Central memory CD8-positive, alpha-beta T cell (primary cell): ENCODE results near the gene HACD2.
A peak's percentile ranks its signal among the peaks of the same experiment; 100 is the strongest.

ENCODE experiments used
- ATAC-seq: fragments of 150-1000 bp; cut with Tn5 transposase; replicated peaks from 2 replicates; pipeline ENCODE4 v1.10.0; 2022; ENCODE audit warnings: mild to moderate bottlenecking, moderate FRiP score, moderate number of reproducible peaks; ENCODE audit not compliant: poor library complexity, severe bottlenecking; ENCODE audit errors: extremely low read depth
- DNase-seq, 2 donors: peaks; one replicate each; pipeline ENCODE4 v3.0.0; 2021; ENCODE audit warnings: low spot score in 2 of 2
- H3K27ac Mint-ChIP-seq: one replicate; pipeline ENCODE4 v1.8.0; 2022; ENCODE audit warnings: low read depth, mild to moderate bottlenecking, moderate library complexity, mixed read lengths
- H3K27me3 Mint-ChIP-seq: one replicate; pipeline ENCODE4 v1.8.0; 2022; ENCODE audit warnings: mixed read lengths
- H3K36me3 Mint-ChIP-seq: one replicate; pipeline ENCODE4 v1.8.0; 2022; ENCODE audit warnings: mild to moderate bottlenecking, moderate library complexity, mixed read lengths; ENCODE audit not compliant: insufficient read depth
- H3K4me1 Mint-ChIP-seq: one replicate; pipeline ENCODE4 v1.8.0; 2022; ENCODE audit warnings: mixed read lengths
- H3K4me3 Mint-ChIP-seq: one replicate; pipeline ENCODE4 v1.8.0; 2022; ENCODE audit warnings: mild to moderate bottlenecking, moderate library complexity, mixed read lengths
- H3K9me3 Mint-ChIP-seq: one replicate; pipeline ENCODE4 v1.8.0; 2022; ENCODE audit warnings: mixed read lengths

Gene HACD2

DNA sequence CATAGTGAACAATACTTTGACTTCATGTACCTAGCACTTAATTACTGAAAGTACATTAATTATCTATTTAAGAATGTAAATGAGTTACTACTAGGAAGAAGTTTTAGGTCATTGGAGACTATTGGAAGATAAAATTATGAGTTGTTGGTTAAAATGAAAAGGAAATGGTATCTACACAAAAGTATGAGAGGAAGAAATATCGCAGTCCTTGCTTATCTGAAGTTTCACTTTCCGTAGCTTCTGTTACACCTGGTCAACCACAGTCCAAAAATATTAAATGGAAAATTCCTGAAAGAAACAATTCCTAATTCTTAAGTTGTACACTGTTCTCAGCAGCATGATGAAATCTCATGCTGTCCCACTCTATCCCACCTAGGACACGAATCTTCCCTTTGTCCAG lies 57.8 kb downstream of the HACD2 start:
- Mint-ChIP-seq H3K9me3 (no peaks in the 10 kb centered on the region), H3K4me3 (no peak overlapping the region), H3K4me1 (peaks cover 60% of the 10 kb centered on the region), H3K27ac (peak overlapping the region; percentile 51), H3K27me3 (no peaks in the 10 kb centered on the region), H3K36me3 (peaks cover 12% of the 10 kb centered on the region)
- DNase-seq (no peak), ATAC-seq (no peak)

DNA sequence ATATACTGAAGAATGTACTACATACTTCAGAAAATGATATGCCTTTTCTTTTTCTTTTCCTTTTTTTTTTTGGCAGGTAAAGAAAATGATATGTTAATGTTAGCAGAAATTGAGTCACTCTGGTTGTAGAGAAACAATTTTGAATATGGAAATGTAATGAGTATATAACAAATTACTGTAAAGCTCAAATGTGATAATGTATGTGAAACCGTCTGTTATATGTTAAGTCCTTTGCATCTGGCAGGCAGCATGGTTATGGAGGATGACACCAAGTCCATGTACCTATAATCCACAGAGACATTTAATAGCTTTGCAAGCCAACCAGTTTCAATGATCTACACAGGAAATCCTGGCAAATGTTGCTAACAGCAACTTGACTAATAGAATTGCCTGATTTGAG lies 58.4 kb downstream of the HACD2 start:
- H3K9me3 Mint-ChIP-seq: no peaks in the 10 kb centered on the region
- H3K4me3 Mint-ChIP-seq: no peak overlapping the region
- ATAC-seq (no peak), DNase-seq (no peak)
- H3K4me1 Mint-ChIP-seq: peaks cover 64% of the 10 kb centered on the region
- H3K36me3 Mint-ChIP-seq: peaks cover 12% of the 10 kb centered on the region
- no peaks in the 10 kb centered on the region for H3K27me3 Mint-ChIP-seq
- H3K27ac Mint-ChIP-seq: peak overlapping the region; percentile 51

DNA sequence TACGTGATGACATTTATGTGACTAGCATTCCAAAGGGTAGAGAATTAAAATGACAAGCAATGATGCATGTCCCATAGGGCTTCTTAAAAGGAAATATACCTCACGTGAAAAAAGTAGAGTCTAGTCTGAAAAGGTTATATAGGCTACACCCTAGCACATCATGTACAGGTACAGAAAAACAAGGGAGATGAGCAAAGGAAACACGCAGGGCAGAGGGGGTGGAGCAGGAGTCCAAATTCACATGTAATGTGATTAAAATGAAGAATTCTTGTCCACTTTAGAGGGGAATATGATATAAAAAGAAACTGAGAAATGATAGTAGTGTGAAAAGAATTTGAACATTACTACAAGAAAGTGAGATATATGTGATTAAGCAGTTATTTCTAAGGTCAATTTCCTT lies 59.4 kb downstream of the HACD2 start:
- H3K9me3 Mint-ChIP-seq: no peaks in the 10 kb centered on the region
- no peak for ATAC-seq
- DNase-seq: no peak
- H3K36me3 Mint-ChIP-seq: peaks cover 12% of the 10 kb centered on the region
- no peak overlapping the region for H3K4me3 Mint-ChIP-seq
- H3K27ac Mint-ChIP-seq: no peak overlapping the region
- H3K4me1 Mint-ChIP-seq: peaks cover 75% of the 10 kb centered on the region
- no peaks in the 10 kb centered on the region for H3K27me3 Mint-ChIP-seq

DNA sequence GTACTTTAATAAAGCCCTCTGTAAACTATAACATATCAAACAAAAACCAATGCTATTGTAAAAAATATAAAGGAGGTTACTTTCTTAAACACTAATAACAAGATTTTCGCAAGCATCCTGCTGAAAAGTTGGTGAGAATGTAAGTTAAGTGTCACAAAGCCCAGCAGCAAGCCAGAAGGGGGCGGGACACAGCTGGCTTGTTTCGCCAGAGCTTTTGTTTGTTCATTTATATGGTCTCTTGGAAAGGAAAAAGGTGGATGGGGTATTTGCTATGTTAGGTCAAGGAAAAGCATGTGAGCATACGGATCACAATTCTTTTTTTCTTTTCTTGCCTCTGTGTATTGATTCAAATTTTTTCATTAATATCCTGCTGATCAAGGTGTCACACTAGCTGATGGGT lies 59.9 kb downstream of the HACD2 start:
- Mint-ChIP-seq H3K4me3 (no peak overlapping the region), H3K36me3 (peaks cover 12% of the 10 kb centered on the region), H3K27ac (no peak overlapping the region), H3K9me3 (no peaks in the 10 kb centered on the region), H3K4me1 (peaks cover 75% of the 10 kb centered on the region), H3K27me3 (no peaks in the 10 kb centered on the region)
- no peak for DNase-seq
- no peak for ATAC-seq

DNA sequence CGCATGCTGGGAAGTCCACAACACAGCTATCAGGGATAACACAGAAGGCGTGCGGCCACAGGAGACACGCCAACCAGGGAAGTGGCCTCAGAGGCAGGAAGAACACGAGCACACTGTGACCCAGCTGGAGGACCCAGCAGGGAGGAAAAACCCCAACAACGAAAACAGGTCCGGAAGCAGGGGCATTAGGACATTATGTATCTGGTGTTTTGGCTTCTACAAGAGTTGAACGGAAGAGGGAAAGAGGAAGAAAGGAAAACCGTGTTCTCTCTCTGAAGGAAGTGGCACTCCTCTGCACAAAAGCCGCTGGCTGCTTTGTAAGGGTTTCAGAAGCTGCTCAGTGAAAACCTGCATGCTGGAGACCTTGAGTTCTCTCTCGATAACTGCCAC lies 61.8 kb downstream of the HACD2 start:
- ATAC-seq (no peak), DNase-seq (no peak)
- H3K4me3 Mint-ChIP-seq: peak overlapping the region; percentile 33
- peaks cover 12% of the 10 kb centered on the region for H3K36me3 Mint-ChIP-seq
- H3K4me1 Mint-ChIP-seq: peaks cover 89% of the 10 kb centered on the region
- H3K9me3 Mint-ChIP-seq: no peaks in the 10 kb centered on the region
- peak overlapping the region; percentile 87 for H3K27ac Mint-ChIP-seq
- no peaks in the 10 kb centered on the region for H3K27me3 Mint-ChIP-seq

DNA sequence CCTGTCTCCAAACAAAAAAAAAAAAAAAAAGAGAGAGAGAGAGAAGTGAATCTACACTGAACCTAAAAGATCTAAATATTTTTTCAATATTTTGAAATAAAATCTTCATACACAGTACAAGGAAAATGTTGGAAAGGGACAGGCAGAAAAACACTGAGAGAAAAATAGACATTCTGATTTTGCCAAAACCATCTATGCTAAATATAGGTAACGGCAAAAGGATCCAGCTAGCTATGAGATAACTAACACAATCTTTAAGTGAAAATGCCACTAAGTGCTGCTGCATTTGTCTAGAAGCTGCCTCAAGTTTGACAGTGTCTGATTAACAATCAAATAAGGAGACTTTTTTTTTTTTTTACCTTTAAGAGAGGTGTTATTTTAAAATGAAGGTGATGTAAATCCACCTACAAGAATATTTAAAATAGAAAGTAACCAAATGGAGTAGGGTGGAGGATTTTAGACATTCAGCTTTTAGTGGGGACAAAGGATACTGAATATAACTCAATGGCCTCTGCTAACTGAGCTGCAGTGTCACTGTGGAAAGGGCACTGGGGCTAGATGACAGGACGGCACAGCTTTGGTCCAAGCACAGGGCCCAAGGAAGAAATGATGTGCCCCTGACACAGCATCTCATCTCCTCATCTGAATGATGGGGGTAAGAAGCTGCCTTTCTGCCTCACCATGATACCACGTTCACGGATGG lies 62.4 kb downstream of the HACD2 start:
- Mint-ChIP-seq H3K27me3 (no peaks in the 10 kb centered on the region), H3K27ac (peak overlapping the region; percentile 87), H3K36me3 (peaks cover 10% of the 10 kb centered on the region), H3K4me3 (peak overlapping the region; percentile 33), H3K9me3 (no peaks in the 10 kb centered on the region), H3K4me1 (peaks cover 84% of the 10 kb centered on the region)
- ATAC-seq (no peak), DNase-seq (no peak)

DNA sequence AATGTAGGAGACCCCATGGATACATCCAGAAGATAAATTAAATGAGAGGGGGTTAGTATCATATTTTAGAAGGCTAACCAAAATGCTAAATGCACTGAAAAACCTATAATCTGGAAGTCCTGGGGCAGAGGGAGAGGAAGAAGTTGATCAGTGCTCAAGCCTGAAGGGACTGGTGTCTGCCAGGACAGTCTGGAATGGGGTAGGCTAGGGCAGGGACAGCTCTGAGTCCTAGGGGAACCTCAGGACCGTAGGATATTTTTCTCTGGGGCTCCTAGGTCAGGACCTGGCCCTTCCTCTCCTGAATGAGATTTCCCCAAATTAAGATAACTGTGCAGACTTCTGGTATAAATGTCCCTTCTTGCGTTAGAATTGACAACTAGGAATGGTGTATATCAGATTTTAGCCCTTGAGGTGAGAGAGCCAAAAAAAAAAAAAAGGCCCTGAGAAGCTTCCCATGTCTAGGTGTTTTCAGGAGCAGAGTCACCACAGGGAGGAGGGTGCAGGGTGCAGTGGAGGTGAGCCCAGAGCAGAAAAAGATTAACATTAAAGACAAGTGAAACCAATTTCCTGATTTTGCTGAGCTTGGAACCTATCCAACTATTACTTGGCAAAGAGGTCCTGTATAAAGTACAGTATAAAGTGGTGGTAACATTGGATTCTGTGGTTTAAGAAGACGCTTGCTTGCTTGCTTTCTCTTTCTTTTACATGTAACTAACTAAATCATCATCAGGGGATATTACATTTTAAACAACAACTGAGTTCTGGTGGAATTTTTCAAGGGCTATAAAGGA lies 63.5 kb downstream of the HACD2 start:
- Mint-ChIP-seq H3K36me3 (peaks cover 10% of the 10 kb centered on the region), H3K9me3 (no peaks in the 10 kb centered on the region), H3K27ac (peak overlapping the region; percentile 87), H3K4me1 (peaks cover 73% of the 10 kb centered on the region), H3K4me3 (peak overlapping the region; percentile 46), H3K27me3 (no peaks in the 10 kb centered on the region)
- ATAC-seq: peak; percentile 39
- DNase-seq: no peak

DNA sequence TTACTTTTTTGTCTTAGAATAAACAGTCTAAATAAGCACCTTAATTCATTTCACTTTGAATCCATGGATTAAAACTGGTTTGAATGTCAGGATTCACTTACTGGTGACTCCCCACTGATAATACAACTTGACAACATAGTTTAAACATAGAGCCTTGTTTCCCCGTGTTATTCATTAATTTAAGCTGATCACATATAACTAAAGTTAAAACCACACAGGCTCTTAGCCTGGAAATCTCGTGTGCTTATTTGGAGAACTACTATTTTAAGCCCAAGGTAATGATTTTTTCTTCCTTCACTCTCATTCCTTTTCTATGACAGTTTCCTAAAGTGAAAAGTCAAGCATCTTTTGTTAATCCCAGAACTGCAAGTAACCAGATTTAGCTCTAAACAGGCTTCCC lies 64.2 kb downstream of the HACD2 start:
- Mint-ChIP-seq H3K4me1 (peaks cover 66% of the 10 kb centered on the region), H3K27me3 (no peaks in the 10 kb centered on the region), H3K4me3 (no peak overlapping the region), H3K9me3 (no peaks in the 10 kb centered on the region), H3K36me3 (peaks cover 10% of the 10 kb centered on the region), H3K27ac (peak overlapping the region; percentile 87)
- ATAC-seq (no peak), DNase-seq (no peak)

DNA sequence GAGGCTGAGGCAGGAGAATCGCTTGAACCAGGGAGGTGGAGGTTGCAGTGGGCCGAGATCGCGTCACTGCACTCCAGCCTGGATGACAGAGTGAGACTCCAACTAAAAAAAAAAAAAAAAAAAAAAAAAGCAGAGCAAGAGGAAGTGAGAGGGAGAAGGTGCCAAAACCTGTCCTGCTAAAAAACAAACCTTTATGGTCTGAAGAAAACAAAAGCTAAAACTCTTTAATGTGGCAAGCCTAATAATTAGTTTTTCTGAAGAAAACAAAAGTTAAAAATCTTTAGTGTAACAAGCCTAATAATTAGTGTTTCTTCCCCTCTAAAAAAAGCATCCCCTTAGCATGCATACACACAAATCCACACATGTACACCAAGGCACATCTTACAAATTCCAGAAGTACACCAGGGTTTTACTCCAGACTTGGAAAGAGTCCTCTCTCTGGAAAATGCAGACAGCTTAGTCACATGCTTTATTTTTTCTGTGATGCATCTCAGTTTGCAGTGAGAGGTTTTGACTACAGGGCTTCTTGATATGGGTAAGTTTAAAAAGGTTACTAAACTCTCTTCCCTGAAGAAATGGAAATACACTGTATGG lies 65.9 kb downstream of the HACD2 start:
- Mint-ChIP-seq H3K36me3 (peaks cover 8% of the 10 kb centered on the region), H3K9me3 (no peaks in the 10 kb centered on the region), H3K27me3 (no peaks in the 10 kb centered on the region), H3K4me3 (no peak overlapping the region), H3K27ac (peak overlapping the region; percentile 32), H3K4me1 (peaks cover 51% of the 10 kb centered on the region)
- ATAC-seq (no peak), DNase-seq (no peak)

DNA sequence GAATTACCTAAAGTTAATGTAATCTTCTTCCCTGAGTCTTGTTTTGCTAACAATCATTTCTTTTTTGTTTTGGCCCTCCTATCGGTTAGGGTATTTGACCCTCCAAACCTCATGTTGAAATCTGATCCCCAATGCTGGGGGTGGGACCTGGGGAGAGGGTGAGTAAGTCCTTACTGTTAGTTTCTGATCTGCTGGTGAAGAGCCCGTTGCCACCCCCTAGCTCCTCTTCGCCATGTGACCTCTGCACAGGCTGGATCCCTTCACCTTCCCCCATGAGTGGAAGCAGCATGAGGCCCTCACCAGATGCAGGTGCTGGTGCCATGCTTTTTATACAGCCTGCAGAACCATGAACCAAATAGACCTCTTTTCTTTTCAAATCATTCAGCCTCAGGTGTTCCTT lies 73.1 kb downstream of the HACD2 start:
- Mint-ChIP-seq H3K4me3 (no peak overlapping the region), H3K36me3 (peaks cover 3% of the 10 kb centered on the region), H3K27me3 (no peaks in the 10 kb centered on the region), H3K27ac (no peak overlapping the region), H3K4me1 (no peaks in the 10 kb centered on the region), H3K9me3 (no peaks in the 10 kb centered on the region)
- DNase-seq (no peak), ATAC-seq (no peak)

DNA sequence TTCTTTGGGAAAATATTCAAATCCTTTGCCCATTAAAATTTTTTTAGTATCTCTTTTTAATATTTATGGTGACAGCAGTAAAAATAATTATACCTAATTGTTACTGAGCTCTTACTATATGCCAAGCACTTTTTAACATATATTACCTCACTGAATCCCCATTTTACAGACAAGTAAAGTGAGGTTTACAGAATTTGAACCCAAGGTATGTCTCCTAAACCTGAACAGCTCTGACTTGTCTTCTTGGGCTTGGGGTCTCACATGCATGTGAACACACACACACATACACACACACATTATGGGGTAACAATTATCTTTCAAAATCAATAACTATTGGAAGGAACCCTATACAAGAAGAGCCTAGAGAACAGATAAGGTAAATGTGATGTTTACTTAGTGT lies 73.8 kb downstream of the HACD2 start:
- H3K36me3 Mint-ChIP-seq: peaks cover 3% of the 10 kb centered on the region

DNA sequence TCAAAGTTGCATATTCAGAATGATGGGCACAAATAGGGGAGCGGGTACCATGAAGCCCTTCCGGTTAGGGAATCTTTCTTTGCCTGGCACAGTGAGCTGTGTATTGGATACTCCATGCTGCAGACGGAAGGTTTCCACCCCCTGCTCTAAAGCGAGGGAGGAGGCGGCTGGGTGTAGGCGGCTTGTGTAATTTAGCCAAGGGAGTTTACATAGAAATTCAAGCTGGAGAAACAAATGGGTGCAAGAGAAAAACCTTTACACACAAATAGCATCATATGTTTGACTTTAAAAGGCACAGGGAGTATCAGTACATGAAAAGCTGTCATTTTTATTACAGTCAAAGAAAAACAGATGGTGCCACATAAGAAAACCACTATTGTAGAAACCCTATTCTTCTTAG lies 76.7 kb downstream of the HACD2 start:
- H3K4me1 Mint-ChIP-seq: no peaks in the 10 kb centered on the region
- ATAC-seq (no peak), DNase-seq (no peak)
- H3K36me3 Mint-ChIP-seq: peaks cover 6% of the 10 kb centered on the region
- H3K4me3 Mint-ChIP-seq: no peak overlapping the region
- no peaks in the 10 kb centered on the region for H3K9me3 Mint-ChIP-seq
- no peaks in the 10 kb centered on the region for H3K27me3 Mint-ChIP-seq
- H3K27ac Mint-ChIP-seq: no peak overlapping the region

More for the DNA sequence above, 73.8 kb downstream of the HACD2 start:
- Mint-ChIP-seq H3K27ac (no peak overlapping the region), H3K4me1 (no peaks in the 10 kb centered on the region), H3K4me3 (no peak overlapping the region), H3K27me3 (no peaks in the 10 kb centered on the region), H3K9me3 (no peaks in the 10 kb centered on the region)
- DNase-seq: no peak
- no peak for ATAC-seq

DNA sequence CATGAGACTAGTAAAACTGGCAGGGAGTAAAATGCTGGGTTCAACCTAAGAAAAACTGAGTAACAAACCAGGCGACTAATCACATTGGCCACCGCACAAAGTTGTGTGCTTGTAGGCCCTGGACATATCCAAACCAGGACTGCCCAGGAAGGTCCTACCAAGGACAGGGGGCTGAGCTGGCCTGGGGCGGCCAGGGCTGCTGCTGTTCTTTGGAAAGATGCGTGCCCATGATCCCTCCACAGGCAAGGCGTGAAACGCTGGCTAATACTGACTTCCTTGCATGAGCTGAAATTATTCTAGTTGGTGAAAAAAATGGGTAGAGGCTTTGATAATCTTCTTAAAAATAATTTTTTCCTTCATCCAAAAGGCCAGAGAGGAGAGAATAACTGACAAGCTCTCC lies 79.0 kb downstream of the HACD2 start:
- H3K9me3 Mint-ChIP-seq: no peaks in the 10 kb centered on the region
- H3K27me3 Mint-ChIP-seq: no peaks in the 10 kb centered on the region
- ATAC-seq: no peak
- peaks cover 6% of the 10 kb centered on the region for H3K36me3 Mint-ChIP-seq
- no peak for DNase-seq
- H3K4me3 Mint-ChIP-seq: no peak overlapping the region
- no peak overlapping the region for H3K27ac Mint-ChIP-seq
- no peaks in the 10 kb centered on the region for H3K4me1 Mint-ChIP-seq
